Smooth muscle cell (in vitro differentiated cells): ENCODE measurements around the gene DSEL. TPM values are rescaled to one million over a fixed set of nuclear protein-coding genes. Genes with fewer than 3 reads are reported as not detected.

Experiments used
- DNase-seq: peaks from one replicate; lab custom pipeline; 2025; ENCODE audit not compliant: unreplicated experiment; lab: John Stamatoyannopoulos, UW
- H2AFZ ChIP-seq: fragments of 200-600 bp; sonication (generic); 2 replicates; pipeline ENCODE4 v1.6.0; 2016; ENCODE audit warnings: antibody characterized with exemption, low read depth, mild to moderate bottlenecking
- H3F3A ChIP-seq: fragments of 200-600 bp; sonication (generic); 2 replicates; pipeline ENCODE4 v1.6.0; 2017; ENCODE audit warnings: antibody characterized with exemption, low read depth
- H3K27ac ChIP-seq: fragments of 200-600 bp; sonication (generic); 2 replicates; pipeline ENCODE4 v1.5.1; 2016; ENCODE audit warnings: low read depth, mild to moderate bottlenecking
- H3K27me3 ChIP-seq: fragments of 200-600 bp; sonication (generic); 2 replicates; pipeline ENCODE4 v1.6.1; 2016; ENCODE audit warnings: low read depth, mild to moderate bottlenecking
- H3K36me3 ChIP-seq: fragments of 200-600 bp; sonication (generic); 2 replicates; pipeline ENCODE4 v1.5.1; 2016; ENCODE audit warnings: low read depth
- H3K4me1 ChIP-seq: fragments of 200-600 bp; sonication (generic); 2 replicates; pipeline ENCODE4 v1.5.1; 2016; ENCODE audit warnings: low read depth
- H3K4me2 ChIP-seq: fragments of 200-600 bp; sonication (generic); 2 replicates; pipeline ENCODE4 v1.6.0; 2016; ENCODE audit warnings: mild to moderate bottlenecking
- H3K4me3 ChIP-seq: fragments of 200-600 bp; sonication (generic); 2 replicates; pipeline ENCODE4 v1.5.1; 2016; ENCODE audit warnings: mild to moderate bottlenecking
- H3K79me2 ChIP-seq: fragments of 200-600 bp; sonication (generic); 2 replicates; pipeline ENCODE4 v1.6.0; 2016; ENCODE audit warnings: low read depth, mild to moderate bottlenecking
- H3K9ac ChIP-seq: fragments of 200-600 bp; sonication (generic); 2 replicates; pipeline ENCODE4 v1.6.0; 2016; ENCODE audit warnings: low read depth
- H3K9me3 ChIP-seq: fragments of 200-600 bp; sonication (generic); replicated peaks from 2 replicates; pipeline ENCODE4 v1.5.1; 2016; ENCODE audit warnings: low read depth
- H4K20me1 ChIP-seq: fragments of 200-600 bp; sonication (generic); 2 replicates; pipeline ENCODE4 v1.6.0; 2016; ENCODE audit warnings: low read depth
- CTCF ChIP-seq: fragments of 200-600 bp; sonication (generic); IDR thresholded peaks from 2 replicates; pipeline ENCODE4 v1.5.1; 2017; ENCODE audit warnings: borderline replicate concordance, mild to moderate bottlenecking, antibody characterized with exemption; ENCODE audit not compliant: insufficient read depth, poor library complexity, severe bottlenecking
- WGBS: methylation state at CpG from one replicate; pipeline ENCODE4 v1.1.7; 2016; ENCODE audit warnings: low lambda C conversion rate; 5-methylcytosine and 5-hydroxymethylcytosine counted together
- polyA plus RNA-seq: library from polyadenylated mRNA; unstranded; fragments of >200 nt; fragmentation: Nextera tagmentation; extraction: Ambion mirVana; gene quantifications from 2 replicates; pipeline ENCODE4 v1.2.1, GENCODE V29; 2016
- total RNA-seq: library from RNA; depleted of rRNA; stranded (reverse); fragments of >200 nt; gene quantifications from 2 replicates; pipeline ENCODE4 v1.2.3, GENCODE V29; 2014

Gene DSEL
- total and polyA plus RNA-seq, 2 experiments from 2014 or later: 4.3 to 14.0 TPM

- H3K9ac ChIP-seq: peak overlapping the region; percentile 96
- H3K27me3 ChIP-seq: no peaks in the 10 kb centered on the region
- TF ChIP-seq CTCF: no peak
- H3K9me3 ChIP-seq: no peaks in the 10 kb centered on the region
- 58% methylated on average over 3 of the region's 3 CpGs for WGBS
- H4K20me1 ChIP-seq: no peaks in the 10 kb centered on the region
- H2AFZ ChIP-seq: no peak overlapping the region
- H3K4me3 ChIP-seq: peak overlapping the region; percentile 97
- H3K4me2 ChIP-seq: peak overlapping the region; percentile 85
- H3K27ac ChIP-seq: peak overlapping the region; percentile 82
- H3F3A ChIP-seq: peaks cover 13% of the 10 kb centered on the region
- peaks cover 48% of the 10 kb centered on the region for H3K79me2 ChIP-seq
- no peaks in the 10 kb centered on the region for H3K36me3 ChIP-seq
- DNase-seq: no peak
- H3K4me1 ChIP-seq: peaks cover 18% of the 10 kb centered on the region
Observed at GRCh38 chr18:67514465-67514864, 2.1 kb downstream of the DSEL start.

- WGBS: 92% methylated on average over 3 of the region's 3 CpGs
- no peak overlapping the region for H3K4me3 ChIP-seq
- H3K4me1 ChIP-seq: peaks cover 18% of the 10 kb centered on the region
Observed at GRCh38 chr18:67513280-67513679, 3.2 kb downstream of the DSEL start.

GRCh38 chr18:67511840-67512239 is 4.7 kb downstream of the DSEL start:
- Histone ChIP-seq H3K36me3 (no peaks in the 10 kb centered on the region), H3K4me2 (peak overlapping the region; percentile 82), H3K4me3 (no peak overlapping the region), H3K79me2 (peaks cover 48% of the 10 kb centered on the region), H3K27me3 (no peaks in the 10 kb centered on the region), H3K27ac (peak overlapping the region; percentile 89), H3K4me1 (peaks cover 10% of the 10 kb centered on the region), H4K20me1 (no peaks in the 10 kb centered on the region), H3K9me3 (no peaks in the 10 kb centered on the region), H3K9ac (no peak overlapping the region), H2AFZ (no peak overlapping the region), H3F3A (peaks cover 9% of the 10 kb centered on the region)
- 91% methylated on average over 6 of the region's 6 CpGs for WGBS
- no peak for DNase-seq
- TF ChIP-seq CTCF: no peak

More at GRCh38 chr18:67513280-67513679, 3.2 kb downstream of the DSEL start:
- no peaks in the 10 kb centered on the region for H4K20me1 ChIP-seq
- H3K4me2 ChIP-seq: peak overlapping the region; percentile 85
- peaks cover 48% of the 10 kb centered on the region for H3K79me2 ChIP-seq
- H3K36me3 ChIP-seq: no peaks in the 10 kb centered on the region
- H2AFZ ChIP-seq: no peak overlapping the region
- no peaks in the 10 kb centered on the region for H3K9me3 ChIP-seq
- H3K9ac ChIP-seq: no peak overlapping the region
- H3K27ac ChIP-seq: no peak overlapping the region
- TF ChIP-seq CTCF: no peak
- H3K27me3 ChIP-seq: no peaks in the 10 kb centered on the region
- H3F3A ChIP-seq: peaks cover 12% of the 10 kb centered on the region
- no peak for DNase-seq

GRCh38 chr18:67510831-67511230 is 5.7 kb downstream of the DSEL start:
- Histone ChIP-seq H3K9ac (no peak overlapping the region), H3K4me1 (peaks cover 10% of the 10 kb centered on the region), H3K27me3 (no peaks in the 10 kb centered on the region), H3F3A (peaks cover 9% of the 10 kb centered on the region), H3K36me3 (no peaks in the 10 kb centered on the region), H2AFZ (peak overlapping the region; percentile 59), H3K4me2 (peak overlapping the region; percentile 82), H3K4me3 (no peak overlapping the region), H3K9me3 (no peaks in the 10 kb centered on the region), H3K27ac (peak overlapping the region; percentile 89), H3K79me2 (peaks cover 45% of the 10 kb centered on the region), H4K20me1 (no peaks in the 10 kb centered on the region)
- DNase-seq: no peak
- TF ChIP-seq CTCF: no peak
- 25% methylated on average over 3 of the region's 3 CpGs for WGBS
